IMR-90 (cell line): ENCODE data around the gene CDK1. TPM values are rescaled to one million over a fixed set of nuclear protein-coding genes. Genes with fewer than 3 reads are reported as not detected.

Experiments
- ATAC-seq: fragments of 200-7000 bp; cut with Tn5 transposase; 2 replicates; pipeline ENCODE4 v1.9.1; 2020; ENCODE audit warnings: low read depth, mild to moderate bottlenecking, moderate library complexity
- BruUV-seq: library from RNA; stranded (reverse); fragments of 400-500 nt; replicated peaks from 2 replicates; lab custom pipeline; 2021; lab: Mats Ljungman, UMichigan
- CTCF ChIA-PET: fragments of 300-600 bp; formaldehyde crosslinking; extraction: SDS; loops from one replicate; lab custom pipeline; 2021; ENCODE audit warnings: antibody characterized with exemption; lab: Yijun Ruan, JAX
- POLR2A ChIA-PET: fragments of 300-600 bp; sonication (Branson Sonifier 250); formaldehyde crosslinking; loops from one replicate; lab custom pipeline; 2022; ENCODE audit warnings: antibody characterized with exemption; ENCODE audit not compliant: unreplicated experiment; lab: Charles Lee
- DNase-seq: peaks from one replicate; pipeline ENCODE4 v3.0.0; 2013
- H2AFZ ChIP-seq: replicated peaks from 2 replicates; pipeline ENCODE3; 2013; ENCODE audit warnings: low read length, mild to moderate bottlenecking; ENCODE audit not compliant: poor library complexity
- H2AK5ac ChIP-seq: 2 replicates; pipeline ENCODE4 v1.6.1; 2013; ENCODE audit warnings: low read depth, low read length, inconsistent platforms
- H2AK9ac ChIP-seq: replicated peaks from 2 replicates; pipeline ENCODE3; 2013; ENCODE audit warnings: mild to moderate bottlenecking, low read depth, low read length, moderate library complexity; ENCODE audit not compliant: poor library complexity
- H2BK120ac ChIP-seq: 2 replicates; pipeline ENCODE4 v1.6.1; 2013; ENCODE audit warnings: low read depth, low read length, inconsistent platforms
- H2BK15ac ChIP-seq: 3 replicates; pipeline ENCODE4 v1.6.1; 2013; ENCODE audit warnings: low read depth, low read length, inconsistent platforms
- H2BK20ac ChIP-seq: 2 replicates; pipeline ENCODE4 v1.6.1; 2013; ENCODE audit warnings: low read depth, mild to moderate bottlenecking, inconsistent platforms, low read length, moderate library complexity
- H2BK5ac ChIP-seq: 2 replicates; pipeline ENCODE4 v1.6.1; 2013; ENCODE audit warnings: mild to moderate bottlenecking, low read depth, low read length, inconsistent platforms; ENCODE audit not compliant: poor library complexity, severe bottlenecking
- H3K14ac ChIP-seq: replicated peaks from 2 replicates; pipeline ENCODE4 v1.6.1; 2013; ENCODE audit warnings: low read depth, low read length, inconsistent platforms
- H3K18ac ChIP-seq: 2 replicates; pipeline ENCODE4 v1.6.1; 2013; ENCODE audit warnings: low read depth, low read length, control low read depth
- H3K23ac ChIP-seq: 2 replicates; pipeline ENCODE4 v1.6.1; 2013; ENCODE audit warnings: low read depth, low read length, inconsistent platforms
- H3K27ac ChIP-seq: 2 replicates; pipeline ENCODE4 v1.5.1; 2013; ENCODE audit warnings: mild to moderate bottlenecking, control low read depth, low read length; ENCODE audit not compliant: insufficient read depth
- H3K27me3 ChIP-seq: 2 replicates; pipeline ENCODE4 v1.6.1; 2013; ENCODE audit warnings: low read length; ENCODE audit not compliant: control insufficient read depth, insufficient read depth
- H3K36me3 ChIP-seq: 2 replicates; pipeline ENCODE4 v1.6.1; 2013; ENCODE audit warnings: low read length, mixed read lengths; ENCODE audit not compliant: control insufficient read depth, insufficient read depth
- H3K4ac ChIP-seq: 2 replicates; pipeline ENCODE4 v1.6.1; 2013; ENCODE audit warnings: low read depth, low read length, inconsistent platforms
- H3K4me1 ChIP-seq: 2 replicates; pipeline ENCODE4 v1.6.1; 2013; ENCODE audit warnings: low read length, mixed read lengths; ENCODE audit not compliant: control insufficient read depth, insufficient read depth
- H3K4me2 ChIP-seq: 2 replicates; pipeline ENCODE4 v1.6.1; 2013; ENCODE audit warnings: low read depth, mild to moderate bottlenecking, control low read depth, low read length, moderate library complexity
- H3K4me3 ChIP-seq: 2 replicates; pipeline ENCODE4 v1.5.1; 2013; ENCODE audit warnings: low read depth, mild to moderate bottlenecking, control low read depth, low read length, moderate library complexity; ENCODE audit not compliant: insufficient read depth
- H3K56ac ChIP-seq: 2 replicates; pipeline ENCODE4 v1.6.1; 2013; ENCODE audit warnings: low read length, inconsistent platforms; ENCODE audit not compliant: insufficient read depth; ENCODE audit errors: extremely low read depth
- H3K79me1 ChIP-seq, 2 experiments: 2 replicates each; pipeline ENCODE4 v1.6.1; 2013; ENCODE audit warnings: low read length in 2 of 2, inconsistent platforms in 1 of 2, low read depth in 1 of 2
- H3K9ac ChIP-seq: 2 replicates; pipeline ENCODE4 v1.6.1; 2013; ENCODE audit warnings: low read depth, low read length, control low read depth
- H3K9me1 ChIP-seq: 2 replicates; pipeline ENCODE4 v1.6.1; 2013; ENCODE audit warnings: low read length, inconsistent platforms; ENCODE audit not compliant: insufficient read depth
- H3K9me3 ChIP-seq: 2 replicates; pipeline ENCODE4 v1.6.1; 2013; ENCODE audit warnings: low read length; ENCODE audit not compliant: control insufficient read depth, insufficient read depth
- H4K20me1 ChIP-seq: 2 replicates; pipeline ENCODE4 v1.6.1; 2013; ENCODE audit warnings: low read length, inconsistent platforms; ENCODE audit not compliant: insufficient read depth
- H4K5ac ChIP-seq: 2 replicates; pipeline ENCODE4 v1.6.1; 2013; ENCODE audit warnings: mild to moderate bottlenecking, low read depth, low read length, control low read depth
- H4K8ac ChIP-seq, 2 experiments: 2 replicates each; pipeline ENCODE4 v1.6.1; 2013; ENCODE audit warnings: low read depth in 2 of 2, low read length in 2 of 2, control low read depth in 1 of 2, inconsistent platforms in 1 of 2
- H4K91ac ChIP-seq: 2 replicates; pipeline ENCODE4 v1.6.1; 2013; ENCODE audit warnings: low read depth, low read length, inconsistent platforms; ENCODE audit not compliant: insufficient read depth
- BHLHE40 ChIP-seq: fragments of 150-350 bp; IDR thresholded peaks from 2 replicates; pipeline ENCODE4 v1.6.1; 2016; ENCODE audit warnings: mild to moderate bottlenecking, low read depth, low read length
- CEBPB ChIP-seq: IDR thresholded peaks from 2 replicates; pipeline ENCODE4 v1.6.1; 2012; ENCODE audit warnings: low read depth, low read length, improper control_type of control experiment
- CHD1 ChIP-seq: IDR thresholded peaks from 2 replicates; pipeline ENCODE4 v1.6.1; 2012; ENCODE audit warnings: low read depth, low read length, improper control_type of control experiment
- FOS ChIP-seq: fragments of 150-350 bp; IDR thresholded peaks from 2 replicates; pipeline ENCODE4 v1.6.1; 2016; ENCODE audit warnings: low read depth, low read length
- MAFK ChIP-seq: IDR thresholded peaks from 2 replicates; pipeline ENCODE4 v1.6.1; 2012; ENCODE audit warnings: low read depth, low read length, improper control_type of control experiment
- MAZ ChIP-seq: IDR thresholded peaks from 2 replicates; pipeline ENCODE4 v1.6.1; 2012; ENCODE audit warnings: low read depth, mild to moderate bottlenecking, low read length, improper control_type of control experiment, moderate library complexity, borderline replicate concordance
- MXI1 ChIP-seq: IDR thresholded peaks from 2 replicates; pipeline ENCODE4 v1.6.1; 2012; ENCODE audit warnings: low read depth, mild to moderate bottlenecking, low read length, moderate library complexity, borderline replicate concordance
- NFE2L2 ChIP-seq: fragments of 150-350 bp; IDR thresholded peaks from 2 replicates; pipeline ENCODE4 v1.6.1; 2016; ENCODE audit warnings: low read depth, mild to moderate bottlenecking, low read length
- POLR2A ChIP-seq: IDR thresholded peaks from 2 replicates; pipeline ENCODE4 v1.6.1; 2012; ENCODE audit warnings: mild to moderate bottlenecking, low read depth, low read length
- RAD21 ChIP-seq: IDR thresholded peaks from 2 replicates; pipeline ENCODE4 v1.6.1; 2012; ENCODE audit warnings: low read length, improper control_type of control experiment
- RCOR1 ChIP-seq: IDR thresholded peaks from 2 replicates; pipeline ENCODE4 v1.6.1; 2012; ENCODE audit warnings: mild to moderate bottlenecking, low read length, improper control_type of control experiment; ENCODE audit not compliant: insufficient replicate concordance
- RFX5 ChIP-seq: IDR thresholded peaks from 2 replicates; pipeline ENCODE4 v1.8.0; 2012; ENCODE audit warnings: low read depth, mild to moderate bottlenecking, low read length, moderate library complexity
- SMC3 ChIP-seq: fragments of 150-350 bp; IDR thresholded peaks from 2 replicates; pipeline ENCODE4 v1.6.1; 2016; ENCODE audit warnings: low read depth, mild to moderate bottlenecking, antibody characterized with exemption, low read length, moderate library complexity
- dilution Hi-C: fragments of 300-500 bp; cut with HindIII; formaldehyde crosslinking; loops from one replicate; pipeline ENCODE4 v1.14.3; 2018; ENCODE audit warnings: low sequenced_read_pairs; ENCODE audit not compliant: unreplicated experiment
- in situ Hi-C: fragments of 300-500 bp; cut with MboI; formaldehyde crosslinking; loops from 3 replicates; pipeline ENCODE4 v1.14.3; 2019; ENCODE audit warnings: low sequenced_read_pairs, inconsistent platforms, mixed read lengths
- intact Hi-C: fragments of 100-400 bp; cut with micrococcal nuclease; formaldehyde crosslinking; loops from 2 replicates; pipeline ENCODE4 v1.10.0; 2022
- polyA plus RNA-seq, 3 experiments: library from polyadenylated mRNA; depleted of rRNA; stranded (reverse); fragments of >200 nt; gene quantifications; 2 replicates each; pipeline ENCODE4 v1.2.3, GENCODE V29; 2012; ENCODE audit warnings: low replicate concordance in 1 of 3
- total RNA-seq: library from RNA; depleted of rRNA; stranded (reverse); fragments of >200 nt; gene quantifications from 2 replicates; pipeline ENCODE4 v1.2.3, GENCODE V29; 2012
- TF ChIP-seq, protein P1 (sequence below): fragments of 150-350 bp; IDR thresholded peaks from 2 replicates; pipeline ENCODE4 v1.6.1; 2017; ENCODE audit warnings: mild to moderate bottlenecking, antibody characterized with exemption, low read length, low read depth
- TF ChIP-seq, protein P2 (sequence below): conservative IDR thresholded peaks from 2 replicates; pipeline ENCODE4 v1.5.1; 2012; ENCODE audit warnings: mild to moderate bottlenecking, low read depth, low read length, improper control_type of control experiment
- TF ChIP-seq, protein P3 (sequence below): fragments of 150-350 bp; IDR thresholded peaks from 2 replicates; pipeline ENCODE4 v1.6.1; 2016; ENCODE audit warnings: low read depth, mild to moderate bottlenecking, low read length, moderate library complexity, borderline replicate concordance

CDK1 gene
- total and polyA plus RNA-seq, 2 of the 4 experiments (the other 2 are of a cell fraction) = 21.9 to 28.1 TPM

DNA sequence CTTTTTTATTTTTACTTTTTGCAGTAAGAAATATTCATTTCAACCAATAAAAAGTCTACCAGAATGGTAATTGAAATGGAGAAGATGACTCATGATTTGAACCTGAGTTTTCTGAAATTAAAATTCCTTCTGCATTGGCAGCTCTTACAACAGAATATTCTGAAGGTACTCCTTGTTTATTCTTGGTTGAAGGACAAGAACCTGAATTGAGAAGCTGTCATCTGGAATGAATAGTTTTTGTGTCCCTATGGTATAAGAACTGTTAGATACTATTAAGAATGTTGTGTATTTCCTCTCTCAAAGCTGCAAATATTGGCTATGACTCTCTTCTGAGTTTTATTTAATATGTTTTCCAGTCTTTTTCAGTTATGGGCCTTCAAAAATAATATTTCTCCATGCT is 56.1 kb downstream of the CDK1 start:
- H3K56ac ChIP-seq = no peak overlapping the region
- no peak overlapping the region for H2BK15ac ChIP-seq
- H3K4me1 ChIP-seq = no peaks in the 10 kb centered on the region
- H3K4me2 ChIP-seq = no peak overlapping the region
- TF ChIP-seq MAZ (no peak), POLR2A (no peak), SMC3 (no peak), RAD21 (no peak), RCOR1 (no peak), FOS (no peak), BHLHE40 (no peak), NFE2L2 (no peak), MAFK (no peak), CHD1 (no peak), CEBPB (no peak), RFX5 (no peak), MXI1 (no peak)
- TF ChIP-seq, protein P1, sequence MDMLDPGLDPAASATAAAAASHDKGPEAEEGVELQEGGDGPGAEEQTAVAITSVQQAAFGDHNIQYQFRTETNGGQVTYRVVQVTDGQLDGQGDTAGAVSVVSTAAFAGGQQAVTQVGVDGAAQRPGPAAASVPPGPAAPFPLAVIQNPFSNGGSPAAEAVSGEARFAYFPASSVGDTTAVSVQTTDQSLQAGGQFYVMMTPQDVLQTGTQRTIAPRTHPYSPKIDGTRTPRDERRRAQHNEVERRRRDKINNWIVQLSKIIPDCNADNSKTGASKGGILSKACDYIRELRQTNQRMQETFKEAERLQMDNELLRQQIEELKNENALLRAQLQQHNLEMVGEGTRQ = no peak
- TF ChIP-seq, protein P2, sequence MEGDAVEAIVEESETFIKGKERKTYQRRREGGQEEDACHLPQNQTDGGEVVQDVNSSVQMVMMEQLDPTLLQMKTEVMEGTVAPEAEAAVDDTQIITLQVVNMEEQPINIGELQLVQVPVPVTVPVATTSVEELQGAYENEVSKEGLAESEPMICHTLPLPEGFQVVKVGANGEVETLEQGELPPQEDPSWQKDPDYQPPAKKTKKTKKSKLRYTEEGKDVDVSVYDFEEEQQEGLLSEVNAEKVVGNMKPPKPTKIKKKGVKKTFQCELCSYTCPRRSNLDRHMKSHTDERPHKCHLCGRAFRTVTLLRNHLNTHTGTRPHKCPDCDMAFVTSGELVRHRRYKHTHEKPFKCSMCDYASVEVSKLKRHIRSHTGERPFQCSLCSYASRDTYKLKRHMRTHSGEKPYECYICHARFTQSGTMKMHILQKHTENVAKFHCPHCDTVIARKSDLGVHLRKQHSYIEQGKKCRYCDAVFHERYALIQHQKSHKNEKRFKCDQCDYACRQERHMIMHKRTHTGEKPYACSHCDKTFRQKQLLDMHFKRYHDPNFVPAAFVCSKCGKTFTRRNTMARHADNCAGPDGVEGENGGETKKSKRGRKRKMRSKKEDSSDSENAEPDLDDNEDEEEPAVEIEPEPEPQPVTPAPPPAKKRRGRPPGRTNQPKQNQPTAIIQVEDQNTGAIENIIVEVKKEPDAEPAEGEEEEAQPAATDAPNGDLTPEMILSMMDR = no peak
- TF ChIP-seq, protein P3, sequence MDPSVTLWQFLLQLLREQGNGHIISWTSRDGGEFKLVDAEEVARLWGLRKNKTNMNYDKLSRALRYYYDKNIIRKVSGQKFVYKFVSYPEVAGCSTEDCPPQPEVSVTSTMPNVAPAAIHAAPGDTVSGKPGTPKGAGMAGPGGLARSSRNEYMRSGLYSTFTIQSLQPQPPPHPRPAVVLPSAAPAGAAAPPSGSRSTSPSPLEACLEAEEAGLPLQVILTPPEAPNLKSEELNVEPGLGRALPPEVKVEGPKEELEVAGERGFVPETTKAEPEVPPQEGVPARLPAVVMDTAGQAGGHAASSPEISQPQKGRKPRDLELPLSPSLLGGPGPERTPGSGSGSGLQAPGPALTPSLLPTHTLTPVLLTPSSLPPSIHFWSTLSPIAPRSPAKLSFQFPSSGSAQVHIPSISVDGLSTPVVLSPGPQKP = no peak
- H3K27me3 ChIP-seq = no peaks in the 10 kb centered on the region
- H3K4me3 ChIP-seq = no peak overlapping the region
- no peak overlapping the region for H3K4ac ChIP-seq
- H3K27ac ChIP-seq = no peak overlapping the region
- intact Hi-C loops = no loop called here
- H3K36me3 ChIP-seq = no peaks in the 10 kb centered on the region
- H2BK5ac ChIP-seq = no peak overlapping the region
- H3K14ac ChIP-seq = no peak overlapping the region
- no TSS peak for BruUV-seq
- H4K20me1 ChIP-seq = no peaks in the 10 kb centered on the region
- no peak overlapping the region for H3K9ac ChIP-seq
- H2BK20ac ChIP-seq = no peak overlapping the region
- no peak overlapping the region for H2BK120ac ChIP-seq
- H3K79me1 ChIP-seq = no peaks in the 10 kb centered on the region
- H4K91ac ChIP-seq = no peak overlapping the region
- dilution Hi-C loops = no loop called here
- H4K5ac ChIP-seq = no peak overlapping the region
- no peak overlapping the region for H2AK9ac ChIP-seq
- DNase-seq (no peak), ATAC-seq (no peak)
- no peak overlapping the region for H2AK5ac ChIP-seq
- no peak overlapping the region for H3K18ac ChIP-seq
- POLR2A ChIA-PET = no interaction called here
- H3K9me3 ChIP-seq = no peaks in the 10 kb centered on the region
- H2AFZ ChIP-seq = no peak overlapping the region
- no peaks in the 10 kb centered on the region for H3K9me1 ChIP-seq
- no peak overlapping the region for H4K8ac ChIP-seq
- in situ Hi-C loops = no loop called here
- CTCF ChIA-PET = interaction anchor here (0.5 to 1.2 kb wide), 2 partner anchors 13 to 71 kb away, joined by 4 to 6 read pairs; no protein-coding TSS in a partner anchor
- H3K23ac ChIP-seq = no peak overlapping the region
